Spleen (tissue), 7 donors: Measurements from ENCODE around the gene CPT1A.

Experiments
- POLR2A ChIP-seq, 3 donors: fragments of 450-650 bp; IDR thresholded peaks; one replicate each; pipeline ENCODE4 v1.5.1; 2017; ENCODE audit warnings: antibody characterized with exemption in 3 of 3, mild to moderate bottlenecking in 1 of 3
- TF ChIP-seq, protein P1 (sequence below), 11 experiments: fragments of 200-600 bp in 7 of 11; fragments of 450-650 bp in 4 of 11; sonication (generic) in 4 of 11; IDR thresholded peaks in 8 of 11; conservative IDR thresholded peaks in 3 of 11; 1 replicate in 7 of 11; 2 replicates in 4 of 11; pipeline versions ENCODE4 v1.4.0 to v1.8.0; 2016 to 2021; ENCODE audit warnings: antibody characterized with exemption in 11 of 11, inconsistent platforms in 4 of 11, mild to moderate bottlenecking in 1 of 11
- donor health status: DM: no; HTN: no; CAD: no; lungs with moderate emphysema.
- donor health status: DM: no; HTN: no; CAD: no.
- donor health status: DM: no; HTN: no; CAD: no.

DNA sequence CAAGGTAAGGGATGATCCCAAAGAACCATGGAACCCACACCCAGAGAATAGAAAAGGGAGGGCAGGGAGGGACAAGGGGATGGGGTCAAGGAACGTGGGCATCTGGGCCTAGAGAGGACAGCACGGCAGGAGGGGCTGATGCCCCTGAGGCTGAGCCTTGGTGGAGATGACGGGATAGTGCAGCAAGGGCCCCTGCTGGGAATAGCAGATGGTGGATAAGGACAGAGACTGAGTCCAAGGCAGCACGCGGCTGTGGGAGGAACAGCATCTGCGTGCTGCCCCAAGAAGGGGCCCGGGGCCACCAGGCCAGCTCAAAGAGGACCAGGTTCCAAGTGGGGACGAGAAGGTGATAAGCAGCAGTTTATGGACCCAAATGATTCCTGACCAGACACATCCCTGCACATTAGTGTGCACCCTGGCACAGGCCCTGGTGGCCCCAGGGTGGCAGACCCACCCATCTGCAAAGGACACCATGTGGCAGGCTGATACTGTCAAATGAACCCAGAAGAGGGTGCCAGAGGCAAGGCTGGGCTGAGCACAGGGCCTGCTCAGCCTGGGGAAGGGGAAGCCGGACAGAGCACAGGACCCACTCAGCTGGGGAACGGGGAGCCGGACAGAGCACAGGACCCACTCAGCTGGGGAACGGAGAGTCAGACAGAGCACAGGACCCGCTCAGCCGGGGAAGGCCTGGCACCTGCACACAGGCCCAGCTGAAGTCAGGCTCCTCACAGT lies 77.6 kb downstream of the CPT1A start:
- TF ChIP-seq, protein P1, sequence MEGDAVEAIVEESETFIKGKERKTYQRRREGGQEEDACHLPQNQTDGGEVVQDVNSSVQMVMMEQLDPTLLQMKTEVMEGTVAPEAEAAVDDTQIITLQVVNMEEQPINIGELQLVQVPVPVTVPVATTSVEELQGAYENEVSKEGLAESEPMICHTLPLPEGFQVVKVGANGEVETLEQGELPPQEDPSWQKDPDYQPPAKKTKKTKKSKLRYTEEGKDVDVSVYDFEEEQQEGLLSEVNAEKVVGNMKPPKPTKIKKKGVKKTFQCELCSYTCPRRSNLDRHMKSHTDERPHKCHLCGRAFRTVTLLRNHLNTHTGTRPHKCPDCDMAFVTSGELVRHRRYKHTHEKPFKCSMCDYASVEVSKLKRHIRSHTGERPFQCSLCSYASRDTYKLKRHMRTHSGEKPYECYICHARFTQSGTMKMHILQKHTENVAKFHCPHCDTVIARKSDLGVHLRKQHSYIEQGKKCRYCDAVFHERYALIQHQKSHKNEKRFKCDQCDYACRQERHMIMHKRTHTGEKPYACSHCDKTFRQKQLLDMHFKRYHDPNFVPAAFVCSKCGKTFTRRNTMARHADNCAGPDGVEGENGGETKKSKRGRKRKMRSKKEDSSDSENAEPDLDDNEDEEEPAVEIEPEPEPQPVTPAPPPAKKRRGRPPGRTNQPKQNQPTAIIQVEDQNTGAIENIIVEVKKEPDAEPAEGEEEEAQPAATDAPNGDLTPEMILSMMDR (IDR thresholded peaks at IDR 0.05 in 8 of 11, conservative IDR thresholded peaks at IDR 0.05 in 3 of 11) = no peak
- no peak for TF ChIP-seq POLR2A (IDR thresholded peaks at IDR 0.05)
